Testis (tissue), 3 donors: Measurements from ENCODE around the gene FGF11. TPM values are rescaled to one million over a fixed set of nuclear protein-coding genes. Genes with fewer than 3 reads are reported as not detected.

Experiments used
- DNase-seq: peaks from one replicate; pipeline ENCODE4 v3.0.0-alpha.2; 2019
- H3K27ac ChIP-seq, 2 donors: fragments of 200-600 bp; sonication (generic); one replicate each; pipeline ENCODE4 v1.5.1; 2019
- H3K27me3 ChIP-seq: fragments of 200-600 bp; sonication (generic); one replicate; pipeline ENCODE4 v1.5.1; 2019
- H3K36me3 ChIP-seq: fragments of 200-600 bp; sonication (generic); one replicate; pipeline ENCODE4 v1.5.1; 2017; ENCODE audit warnings: low read depth; ENCODE audit errors: missing control alignments
- H3K4me1 ChIP-seq: fragments of 200-600 bp; sonication (generic); one replicate; pipeline ENCODE4 v1.5.1; 2019
- H3K4me3 ChIP-seq, 2 donors: fragments of 200-600 bp; sonication (generic); one replicate each; pipeline ENCODE4 v1.5.1; 2017 to 2019
- H3K9me3 ChIP-seq: fragments of 200-600 bp; sonication (generic); one replicate; pipeline ENCODE4 v1.5.1; 2017
- POLR2A ChIP-seq: fragments of 450-650 bp; IDR thresholded peaks from one replicate; pipeline ENCODE4 v1.6.1; 2017; ENCODE audit warnings: antibody characterized with exemption, mild to moderate bottlenecking, moderate library complexity
- WGBS, 2 donors: methylation state at CpG; one replicate each; pipeline ENCODE4 v1.1.5; 2018; 5-methylcytosine and 5-hydroxymethylcytosine counted together
- intact Hi-C: fragments of 100-400 bp; cut with DNase I; formaldehyde crosslinking; loops from one replicate; pipeline ENCODE4 v1.15.1; 2023; ENCODE audit warnings: low total_unique reads
- polyA plus RNA-seq: library from polyadenylated mRNA; stranded (reverse); fragments of 350-450 nt; fragmentation: Illumina TruSeq; extraction: RNeasy Lipid Tissue Mini Kit (QIAGEN cat#74804); gene quantifications from one replicate; pipeline ENCODE4 v1.2.3, GENCODE V29; 2014; ENCODE audit warnings: low read depth, low replicate concordance; ENCODE audit not compliant: insufficient read depth
- total RNA-seq, 2 donors: library from RNA; depleted of rRNA; stranded (reverse); fragments of >200 nt; gene quantifications; one replicate each; pipeline ENCODE4 v1.2.3, GENCODE V29; 2016
- TF ChIP-seq, protein P1 (sequence below), 3 experiments: fragments of 450-650 bp in 2 of 3; fragments of 200-600 bp in 1 of 3; sonication (generic) in 1 of 3; IDR thresholded peaks; one replicate each; pipeline ENCODE4 v1.5.1; 2016 to 2019; ENCODE audit warnings: antibody characterized with exemption in 3 of 3, mild to moderate bottlenecking in 2 of 3, moderate library complexity in 1 of 3

The FGF11 gene
- total and polyA plus RNA-seq, 3 donors from 2014 or later, result 3.2 to 4.6 (median 4.2) TPM

DNA sequence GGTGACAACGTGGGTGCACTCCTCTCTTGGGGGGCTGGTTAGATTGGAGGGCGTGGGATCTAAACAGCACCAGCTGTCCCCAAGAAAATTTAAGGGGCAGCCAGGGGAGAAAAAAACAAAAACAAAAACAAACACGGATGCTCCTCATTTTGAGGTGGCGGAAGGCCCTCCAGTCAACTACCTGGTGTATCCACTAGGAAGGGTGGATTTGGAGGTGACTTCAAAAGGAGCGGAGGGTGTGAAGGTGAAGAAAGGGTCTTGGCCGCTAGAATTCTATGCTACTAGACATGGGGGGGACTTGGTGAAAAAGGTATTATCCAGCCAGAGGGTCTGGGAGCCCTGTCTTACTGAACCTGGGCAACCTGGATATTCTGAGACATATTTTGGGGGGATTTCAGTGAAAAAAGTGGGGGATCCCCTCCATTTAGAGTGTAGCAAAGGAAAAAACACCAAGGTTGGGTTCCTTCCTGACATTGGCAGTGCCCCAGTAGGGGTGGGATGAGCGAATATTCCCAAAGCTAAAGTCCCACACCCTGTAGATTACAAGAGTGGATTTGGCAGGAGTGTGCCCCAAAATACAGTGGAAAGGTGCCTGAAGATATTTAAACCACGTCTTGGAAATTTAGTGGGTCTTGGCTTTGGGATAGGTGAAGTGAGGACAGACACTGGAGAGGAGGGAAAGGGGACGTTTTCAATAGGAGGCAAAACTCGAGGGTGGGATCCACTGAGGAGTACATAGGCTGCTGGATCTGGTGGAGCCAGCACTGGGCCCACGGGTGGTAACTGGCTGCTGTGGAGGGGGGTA lies 454 bp upstream of the FGF11 start:
- Histone ChIP-seq H3K4me3 (peak overlapping the region; percentile 19 to 37), H3K9me3 (no peaks in the 10 kb centered on the region), H3K27me3 (no peaks in the 10 kb centered on the region), H3K36me3 (no peaks in the 10 kb centered on the region), H3K27ac (no peak overlapping the region), H3K4me1 (peaks cover 22% of the 10 kb centered on the region)
- DNase-seq, result no peak
- TF ChIP-seq POLR2A, result no peak
- TF ChIP-seq, protein P1, sequence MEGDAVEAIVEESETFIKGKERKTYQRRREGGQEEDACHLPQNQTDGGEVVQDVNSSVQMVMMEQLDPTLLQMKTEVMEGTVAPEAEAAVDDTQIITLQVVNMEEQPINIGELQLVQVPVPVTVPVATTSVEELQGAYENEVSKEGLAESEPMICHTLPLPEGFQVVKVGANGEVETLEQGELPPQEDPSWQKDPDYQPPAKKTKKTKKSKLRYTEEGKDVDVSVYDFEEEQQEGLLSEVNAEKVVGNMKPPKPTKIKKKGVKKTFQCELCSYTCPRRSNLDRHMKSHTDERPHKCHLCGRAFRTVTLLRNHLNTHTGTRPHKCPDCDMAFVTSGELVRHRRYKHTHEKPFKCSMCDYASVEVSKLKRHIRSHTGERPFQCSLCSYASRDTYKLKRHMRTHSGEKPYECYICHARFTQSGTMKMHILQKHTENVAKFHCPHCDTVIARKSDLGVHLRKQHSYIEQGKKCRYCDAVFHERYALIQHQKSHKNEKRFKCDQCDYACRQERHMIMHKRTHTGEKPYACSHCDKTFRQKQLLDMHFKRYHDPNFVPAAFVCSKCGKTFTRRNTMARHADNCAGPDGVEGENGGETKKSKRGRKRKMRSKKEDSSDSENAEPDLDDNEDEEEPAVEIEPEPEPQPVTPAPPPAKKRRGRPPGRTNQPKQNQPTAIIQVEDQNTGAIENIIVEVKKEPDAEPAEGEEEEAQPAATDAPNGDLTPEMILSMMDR (IDR thresholded peaks at IDR 0.05), result no peak
- 39 to 49% methylated on average over 10 to 11 of the region's 11 CpGs for WGBS, 2 donors
- intact Hi-C loops, result no loop called here

DNA sequence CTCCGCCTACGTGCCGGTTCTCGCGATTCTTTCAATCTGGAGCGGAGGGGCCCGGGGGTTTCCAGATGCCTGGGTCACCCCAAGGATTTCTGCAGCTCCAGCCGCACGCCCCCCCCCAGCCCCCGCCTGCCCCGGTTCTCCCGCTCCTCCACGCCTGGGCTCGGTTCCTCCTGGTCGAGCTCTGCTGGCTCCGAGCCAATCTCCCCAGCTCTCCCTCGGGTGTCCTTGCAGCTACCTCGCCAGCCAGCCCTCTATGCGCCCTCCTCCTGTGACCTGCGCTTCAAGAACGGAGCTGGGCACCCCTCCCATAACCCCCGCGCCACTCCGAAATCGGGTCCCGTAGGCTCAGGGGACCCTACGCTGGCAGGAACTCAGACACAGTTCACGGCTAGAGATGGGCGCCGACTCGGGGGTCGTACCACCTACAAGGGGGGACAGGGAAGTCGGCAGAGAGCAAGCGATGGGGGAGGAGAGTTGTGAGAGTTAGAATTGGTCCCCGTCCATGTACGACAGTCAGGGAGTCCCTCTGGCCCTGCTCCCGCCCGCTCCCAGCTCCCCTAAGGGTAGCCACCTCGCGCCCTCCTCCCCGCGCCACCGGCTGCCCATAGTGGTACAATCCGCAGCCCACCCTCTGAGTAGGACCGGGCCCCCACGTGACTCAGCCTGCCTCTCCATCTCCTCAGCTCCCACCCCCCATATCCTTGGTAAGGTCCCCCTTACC lies 961 bp downstream of the FGF11 start:
- Histone ChIP-seq H3K36me3 (no peaks in the 10 kb centered on the region), H3K27me3 (no peaks in the 10 kb centered on the region), H3K4me3 (peak overlapping the region; percentile 18 to 32), H3K27ac (no peak overlapping the region), H3K9me3 (no peaks in the 10 kb centered on the region), H3K4me1 (peaks cover 26% of the 10 kb centered on the region)
- DNase-seq, result peak; percentile 77
- 4% methylated on average over 40 to 46 of the region's 46 CpGs for WGBS, 2 donors
- no peak for TF ChIP-seq POLR2A
- TF ChIP-seq, protein P1 (IDR thresholded peaks at IDR 0.05), result no peak
- intact Hi-C loops, result no loop called here

DNA sequence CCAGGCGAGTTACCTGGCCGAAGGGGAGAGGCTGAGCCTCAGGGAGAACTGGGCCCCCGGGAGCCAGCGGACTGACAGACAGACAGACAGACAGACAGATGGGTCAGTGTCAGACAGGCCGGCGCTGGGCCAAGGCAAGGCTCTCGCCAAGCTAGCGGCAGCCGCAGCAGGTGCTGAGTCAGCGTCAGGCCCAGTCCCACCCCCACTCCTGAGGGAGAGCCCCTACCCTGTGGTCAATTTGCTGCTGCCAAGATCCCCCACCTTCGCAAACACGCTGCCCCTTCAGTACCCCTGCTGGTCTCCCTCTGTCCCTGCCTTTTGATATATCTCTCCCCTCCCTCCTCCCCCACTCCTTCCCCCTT lies 1.5 kb downstream of the FGF11 start:
- Histone ChIP-seq H3K27ac (no peak overlapping the region), H3K27me3 (no peaks in the 10 kb centered on the region), H3K36me3 (no peaks in the 10 kb centered on the region), H3K4me3 (no peak overlapping the region), H3K4me1 (peaks cover 28% of the 10 kb centered on the region), H3K9me3 (no peaks in the 10 kb centered on the region)
- DNase-seq, result peak; percentile 67
- TF ChIP-seq, protein P1 (IDR thresholded peaks at IDR 0.05), result no peak
- no peak for TF ChIP-seq POLR2A
- intact Hi-C loops, result no loop called here
- WGBS, 2 donors, result 8 to 14% methylated on average over 6 to 12 of the region's 12 CpGs

DNA sequence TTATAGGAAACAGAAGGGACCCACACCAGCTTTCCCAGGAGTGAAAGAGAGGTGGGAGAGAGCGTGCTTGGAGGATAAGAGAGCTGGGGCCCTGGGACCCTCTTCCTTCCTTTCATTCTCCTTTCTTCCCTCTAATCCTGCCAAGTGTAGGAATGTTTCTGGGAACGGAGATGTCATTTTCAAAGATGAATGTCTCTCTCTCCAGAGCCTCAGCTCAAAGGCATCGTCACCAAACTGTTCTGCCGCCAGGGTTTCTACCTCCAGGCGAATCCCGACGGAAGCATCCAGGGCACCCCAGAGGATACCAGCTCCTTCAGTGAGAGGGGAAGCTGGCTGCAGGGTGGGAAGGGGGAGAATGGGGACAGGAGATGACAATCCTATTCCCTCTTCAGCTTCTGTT lies 2.0 kb downstream of the FGF11 start:
- no peaks in the 10 kb centered on the region for H3K9me3 ChIP-seq
- no peak overlapping the region for H3K4me3 ChIP-seq
- WGBS, 2 donors, result 52 to 74% methylated on average over 7 of the region's 7 CpGs
- DNase-seq, result no peak
- TF ChIP-seq, protein P1 (IDR thresholded peaks at IDR 0.05), result no peak
- no peak for TF ChIP-seq POLR2A
- H3K27me3 ChIP-seq, result no peaks in the 10 kb centered on the region
- H3K27ac ChIP-seq, result no peak overlapping the region
- no peaks in the 10 kb centered on the region for H3K36me3 ChIP-seq
- peaks cover 28% of the 10 kb centered on the region for H3K4me1 ChIP-seq
- intact Hi-C loops, result no loop called here
